Esophagus muscularis mucosa (tissue), 4 donors: ENCODE data around the gene DBNL. TPM values are rescaled to one million over a fixed set of nuclear protein-coding genes. Genes with fewer than 3 reads are reported as not detected.

Experiments
- DNase-seq: peaks from one replicate; pipeline ENCODE4 v3.0.0-alpha.2; 2017; ENCODE audit errors: extremely low spot score
- H3K27ac ChIP-seq, 4 donors: fragments of 200-600 bp; sonication (generic); replicated peaks in 1 of 4; 1 replicate in 3 of 4; 2 replicates in 1 of 4; pipeline ENCODE4 v1.5.1; 2016 to 2019; ENCODE audit warnings: mild to moderate bottlenecking in 1 of 4
- H3K27me3 ChIP-seq, 4 donors: fragments of 200-600 bp; sonication (generic); one replicate each; pipeline versions ENCODE4 v1.5.1 to v1.6.0; 2016 to 2019
- H3K36me3 ChIP-seq, 4 donors: fragments of 200-600 bp; sonication (generic); one replicate each; pipeline ENCODE4 v1.5.1; 2016 to 2019
- H3K4me1 ChIP-seq, 4 donors: fragments of 200-600 bp; sonication (generic); one replicate each; pipeline ENCODE4 v1.5.1; 2016 to 2019
- H3K4me3 ChIP-seq, 4 donors: fragments of 200-600 bp; sonication (generic); 1 replicate in 2 of 4; 2 replicates in 2 of 4; pipeline ENCODE4 v1.5.1; 2016 to 2019; ENCODE audit warnings: mild to moderate bottlenecking in 4 of 4, moderate library complexity in 1 of 4
- H3K9me3 ChIP-seq, 4 donors: fragments of 200-600 bp; sonication (generic); 1 replicate in 3 of 4; 2 replicates in 1 of 4; pipeline ENCODE4 v1.5.1; 2016 to 2019
- EP300 ChIP-seq: sonication (generic); formaldehyde crosslinking; IDR thresholded peaks from one replicate; pipeline ENCODE4 v1.6.1; 2017; ENCODE audit warnings: antibody characterized with exemption
- POLR2A ChIP-seq: fragments of 450-650 bp; IDR thresholded peaks from one replicate; pipeline ENCODE4 v1.6.1; 2017; ENCODE audit warnings: antibody characterized with exemption, moderate library complexity, mild to moderate bottlenecking, low read depth
- POLR2AphosphoS5 ChIP-seq, 2 donors: sonication (generic); formaldehyde crosslinking; IDR thresholded peaks; one replicate each; pipeline ENCODE4 v1.6.1; 2017; ENCODE audit warnings: antibody characterized with exemption in 2 of 2
- WGBS: methylation state at CpG from one replicate; pipeline ENCODE4 v1.1.5; 2018; 5-methylcytosine and 5-hydroxymethylcytosine counted together
- intact Hi-C: fragments of 100-400 bp; cut with DNase I; formaldehyde crosslinking; loops from one replicate; pipeline ENCODE4 v1.15.1; 2023
- total RNA-seq, 4 donors: library from RNA; depleted of rRNA; stranded (reverse); fragments of >200 nt; gene quantifications; one replicate each; pipeline versions ENCODE4 v1.1.0 to v1.2.1, GENCODE V29; 2016
- TF ChIP-seq, protein P1 (sequence below), 3 experiments: fragments of 200-600 bp in 2 of 3; fragments of 450-650 bp in 1 of 3; sonication (generic) in 2 of 3; IDR thresholded peaks; one replicate each; pipeline ENCODE4 v1.5.1; 2017 to 2019; ENCODE audit warnings: antibody characterized with exemption in 3 of 3, mild to moderate bottlenecking in 2 of 3, moderate library complexity in 1 of 3

Gene DBNL
- total RNA-seq, 4 donors from 2014 or later, result 93.9 to 122 (median 115) TPM

DNA sequence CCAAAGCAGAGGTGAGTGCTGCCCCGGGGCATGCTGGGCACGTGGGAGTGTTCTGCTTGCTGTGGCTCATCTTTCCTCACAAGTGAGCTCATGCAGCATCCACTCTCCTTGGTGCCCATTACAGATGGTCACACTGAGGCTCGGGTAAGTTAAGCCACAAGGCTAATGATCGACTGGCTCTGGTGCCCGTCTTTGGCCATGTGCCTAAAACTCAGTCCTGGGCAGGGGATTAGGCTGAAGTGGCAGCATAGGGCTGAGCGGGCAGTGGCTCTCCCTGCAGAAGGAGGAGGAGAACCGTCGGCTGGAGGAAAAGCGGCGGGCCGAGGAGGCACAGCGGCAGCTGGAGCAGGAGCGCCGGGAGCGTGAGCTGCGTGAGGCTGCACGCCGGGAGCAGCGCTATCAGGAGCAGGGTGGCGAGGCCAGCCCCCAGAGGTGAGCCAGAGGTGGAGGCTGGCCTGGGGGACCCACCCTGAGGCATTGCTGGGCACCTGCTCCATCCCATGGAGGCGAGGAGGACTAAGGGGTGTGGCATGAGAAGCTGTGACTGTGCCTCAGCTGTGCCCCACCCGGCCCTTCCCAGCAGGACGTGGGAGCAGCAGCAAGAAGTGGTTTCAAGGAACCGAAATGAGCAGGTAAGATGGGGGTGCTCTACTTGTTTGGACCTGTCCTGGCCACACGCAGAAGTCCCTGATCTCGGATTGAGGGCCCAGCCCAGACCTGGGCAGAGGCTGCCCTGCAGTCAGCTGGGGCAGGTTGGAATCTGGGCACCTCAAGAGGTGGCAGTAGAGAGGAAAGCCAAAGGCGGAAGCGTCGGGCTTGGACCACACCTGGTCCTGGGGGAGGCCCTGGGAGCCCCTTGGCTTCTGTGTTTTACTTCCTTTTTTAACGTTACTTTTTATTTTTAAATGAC, 13.6 kb downstream of the DBNL start:
- intact Hi-C loops, result no loop called here
- peaks cover 0 to 7% (median 3%) of the 10 kb centered on the region in 4 donors for H3K4me1 ChIP-seq
- no peaks in the 10 kb centered on the region for H3K9me3 ChIP-seq
- no peak overlapping the region for H3K27ac ChIP-seq
- TF ChIP-seq, protein P1, sequence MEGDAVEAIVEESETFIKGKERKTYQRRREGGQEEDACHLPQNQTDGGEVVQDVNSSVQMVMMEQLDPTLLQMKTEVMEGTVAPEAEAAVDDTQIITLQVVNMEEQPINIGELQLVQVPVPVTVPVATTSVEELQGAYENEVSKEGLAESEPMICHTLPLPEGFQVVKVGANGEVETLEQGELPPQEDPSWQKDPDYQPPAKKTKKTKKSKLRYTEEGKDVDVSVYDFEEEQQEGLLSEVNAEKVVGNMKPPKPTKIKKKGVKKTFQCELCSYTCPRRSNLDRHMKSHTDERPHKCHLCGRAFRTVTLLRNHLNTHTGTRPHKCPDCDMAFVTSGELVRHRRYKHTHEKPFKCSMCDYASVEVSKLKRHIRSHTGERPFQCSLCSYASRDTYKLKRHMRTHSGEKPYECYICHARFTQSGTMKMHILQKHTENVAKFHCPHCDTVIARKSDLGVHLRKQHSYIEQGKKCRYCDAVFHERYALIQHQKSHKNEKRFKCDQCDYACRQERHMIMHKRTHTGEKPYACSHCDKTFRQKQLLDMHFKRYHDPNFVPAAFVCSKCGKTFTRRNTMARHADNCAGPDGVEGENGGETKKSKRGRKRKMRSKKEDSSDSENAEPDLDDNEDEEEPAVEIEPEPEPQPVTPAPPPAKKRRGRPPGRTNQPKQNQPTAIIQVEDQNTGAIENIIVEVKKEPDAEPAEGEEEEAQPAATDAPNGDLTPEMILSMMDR (IDR thresholded peaks at IDR 0.05), result no peak
- TF ChIP-seq POLR2A (no peak), EP300 (no peak), POLR2AphosphoS5 (IDR thresholded peaks at IDR 0.05) (no peak)
- WGBS, result 93% methylated on average over 30 of the region's 30 CpGs
- H3K36me3 ChIP-seq, result peaks cover 61 to 95% (median 89%) of the 10 kb centered on the region in 4 donors
- H3K4me3 ChIP-seq, result no peak overlapping the region
- no peak for DNase-seq
- H3K27me3 ChIP-seq, result no peaks in the 10 kb centered on the region

DNA sequence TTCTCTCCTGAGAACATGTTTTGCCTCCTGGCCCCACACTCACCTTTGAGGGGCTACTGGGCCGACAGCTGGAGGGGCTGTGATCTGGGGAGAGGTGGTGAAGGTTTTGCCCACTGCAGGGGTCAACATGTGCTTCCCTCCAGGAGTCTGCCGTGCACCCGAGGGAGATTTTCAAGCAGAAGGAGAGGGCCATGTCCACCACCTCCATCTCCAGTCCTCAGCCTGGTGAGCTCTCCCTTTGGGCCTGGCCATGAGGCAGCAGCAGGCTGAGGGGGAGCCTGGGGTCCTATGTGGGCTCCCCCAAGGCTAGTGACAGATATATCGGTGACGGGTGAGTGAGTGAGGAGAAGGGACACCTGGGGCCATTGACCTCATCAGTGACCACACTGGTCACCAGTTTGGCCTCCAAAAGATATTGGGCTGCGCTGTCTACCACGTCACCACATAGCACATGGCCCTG, 14.3 kb downstream of the DBNL start:
- Histone ChIP-seq H3K4me3 (no peak overlapping the region), H3K36me3 (peaks cover 58 to 88% (median 83%) of the 10 kb centered on the region in 4 donors), H3K27ac (no peak overlapping the region), H3K9me3 (no peaks in the 10 kb centered on the region), H3K27me3 (no peaks in the 10 kb centered on the region), H3K4me1 (peaks cover 0 to 14% (median 4%) of the 10 kb centered on the region in 4 donors)
- intact Hi-C loops, result no loop called here
- TF ChIP-seq POLR2AphosphoS5 (IDR thresholded peaks at IDR 0.05), result no peak
- TF ChIP-seq, protein P1 (IDR thresholded peaks at IDR 0.05), result no peak
- TF ChIP-seq EP300, result no peak
- TF ChIP-seq POLR2A, result no peak
- DNase-seq, result no peak
- 89% methylated on average over 7 of the region's 7 CpGs for WGBS

DNA sequence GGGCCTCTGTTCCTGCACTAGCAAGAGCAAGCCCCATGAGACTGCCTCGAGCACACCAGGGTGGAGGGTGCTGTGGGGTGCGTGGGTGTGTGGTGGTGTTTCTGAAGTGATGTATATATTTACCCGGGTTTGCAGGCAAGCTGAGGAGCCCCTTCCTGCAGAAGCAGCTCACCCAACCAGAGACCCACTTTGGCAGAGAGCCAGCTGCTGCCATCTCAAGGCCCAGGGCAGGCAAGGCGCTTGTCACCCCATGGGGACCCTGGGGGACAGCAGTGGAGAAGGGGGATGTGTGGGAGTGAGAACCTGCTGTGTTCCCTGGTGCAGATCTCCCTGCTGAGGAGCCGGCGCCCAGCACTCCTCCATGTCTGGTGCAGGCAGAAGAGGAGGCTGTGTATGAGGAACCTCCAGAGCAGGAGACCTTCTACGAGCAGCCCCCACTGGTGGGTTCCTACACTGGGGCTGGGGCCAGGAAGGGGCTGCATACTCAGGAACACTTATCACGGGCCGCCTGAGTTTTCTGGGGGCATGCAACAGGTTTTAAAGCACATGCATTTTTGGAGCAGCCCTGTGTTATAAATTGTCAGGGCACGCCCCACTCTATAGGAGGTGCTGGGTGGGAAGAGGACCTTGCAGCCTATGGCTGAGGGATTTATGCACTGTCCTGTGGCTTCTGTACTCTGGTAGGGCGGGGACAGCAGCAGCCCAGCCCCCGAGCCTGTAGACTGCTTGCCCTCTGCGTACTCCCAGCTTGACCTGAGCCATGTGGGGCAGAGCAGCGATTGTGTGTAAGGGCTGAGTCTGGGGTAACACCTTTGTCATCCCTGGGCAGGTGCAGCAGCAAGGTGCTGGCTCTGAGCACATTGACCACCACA, 15.0 kb downstream of the DBNL start:
- Histone ChIP-seq H3K27ac (no peak overlapping the region), H3K36me3 (peaks cover 58 to 81% (median 77%) of the 10 kb centered on the region in 4 donors), H3K4me3 (no peak overlapping the region), H3K4me1 (peaks cover 0 to 21% (median 9%) of the 10 kb centered on the region in 4 donors), H3K27me3 (no peaks in the 10 kb centered on the region), H3K9me3 (no peaks in the 10 kb centered on the region)
- DNase-seq, result no peak
- 84% methylated on average over 8 of the region's 14 CpGs for WGBS
- TF ChIP-seq POLR2AphosphoS5 (IDR thresholded peaks at IDR 0.05), result no peak
- no peak for TF ChIP-seq POLR2A
- TF ChIP-seq, protein P1 (IDR thresholded peaks at IDR 0.05), result no peak
- TF ChIP-seq EP300, result no peak
- intact Hi-C loops, result no loop called here

DNA sequence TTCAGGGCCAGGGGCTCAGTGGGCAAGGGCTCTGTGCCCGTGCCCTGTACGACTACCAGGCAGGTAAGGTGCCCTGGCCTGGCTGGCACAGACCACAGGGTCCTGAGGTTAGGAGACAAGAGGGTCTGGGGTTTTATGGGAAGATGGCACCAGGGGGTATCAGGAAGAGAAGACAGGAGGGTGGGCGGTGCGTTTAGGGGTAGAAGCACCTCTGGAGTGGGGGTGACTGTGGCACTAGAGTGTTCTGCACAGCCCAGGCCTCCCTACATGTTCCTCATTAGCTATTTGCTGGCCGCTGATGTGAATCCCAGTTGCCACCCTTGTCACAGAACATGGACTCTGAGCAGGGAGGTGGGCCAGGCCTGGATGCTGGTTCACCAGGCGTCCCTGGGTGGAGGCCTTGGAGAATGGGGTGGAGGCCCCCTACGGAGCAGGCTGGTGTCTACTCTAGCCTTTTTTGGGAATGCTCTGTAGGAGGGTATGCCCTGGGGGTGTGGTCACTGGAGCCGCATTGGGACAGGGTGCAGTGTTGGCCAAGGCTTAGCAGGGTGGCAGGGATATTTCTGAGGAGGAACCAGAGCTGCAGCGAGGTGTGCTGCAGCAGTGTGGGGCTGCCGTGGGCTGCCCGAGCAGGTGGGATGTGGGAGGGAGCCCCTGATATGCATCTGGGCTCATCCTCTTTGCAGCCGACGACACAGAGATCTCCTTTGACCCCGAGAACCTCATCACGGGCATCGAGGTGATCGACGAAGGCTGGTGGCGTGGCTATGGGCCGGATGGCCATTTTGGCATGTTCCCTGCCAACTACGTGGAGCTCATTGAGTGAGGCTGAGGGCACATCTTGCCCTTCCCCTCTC, 15.8 kb downstream of the DBNL start:
- no peak for DNase-seq
- Histone ChIP-seq H3K9me3 (no peaks in the 10 kb centered on the region), H3K4me3 (no peak overlapping the region), H3K4me1 (peaks cover 8 to 29% (median 18%) of the 10 kb centered on the region in 4 donors), H3K36me3 (peaks cover 58 to 73% (median 69%) of the 10 kb centered on the region in 4 donors), H3K27ac (no peak overlapping the region), H3K27me3 (no peaks in the 10 kb centered on the region)
- 94% methylated on average over 16 of the region's 21 CpGs for WGBS
- intact Hi-C loops, result no loop called here
- no peak for TF ChIP-seq POLR2A
- TF ChIP-seq, protein P1 (IDR thresholded peaks at IDR 0.05), result no peak
- TF ChIP-seq EP300, result no peak
- TF ChIP-seq POLR2AphosphoS5 (IDR thresholded peaks at IDR 0.05), result no peak
